ENCODE results near the gene SAFB. TPM values are rescaled to one million over a fixed set of nuclear protein-coding genes. Genes with fewer than 3 reads are reported as not detected.
"Not testable (repeated sequence)": the region's sequence is repeated elsewhere in the genome, so short reads cannot be mapped to it uniquely, and the experiment has no call there.

Gene SAFB
- polyA plus RNA-seq, 3 donors: 128 to 150 (median 134) TPM

DNA sequence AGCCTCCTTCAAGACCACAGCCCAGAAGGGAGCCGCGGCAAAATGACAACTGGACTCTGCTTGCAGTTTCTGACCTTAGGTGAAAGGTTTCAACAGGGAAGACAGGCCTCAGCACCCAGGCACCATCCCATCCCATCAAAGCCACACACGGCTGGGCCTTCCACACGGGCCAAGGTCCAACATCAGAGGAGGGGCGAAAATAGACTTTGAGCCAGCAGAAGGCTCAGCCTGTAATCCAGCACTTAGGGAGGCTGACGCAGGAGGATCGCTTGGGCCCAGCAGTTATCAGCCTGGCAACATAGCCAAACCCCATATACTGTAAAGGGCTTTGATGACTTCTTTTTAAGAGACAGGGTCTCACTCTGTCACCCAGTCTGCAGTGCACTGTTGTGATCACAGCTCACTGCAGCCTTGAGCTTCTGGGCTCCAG, 28.3 kb upstream of the SAFB start:
- DNase-seq (ENCODE audit: low read depth in 3 of 3, low spot score in 2 of 3): no peak

DNA sequence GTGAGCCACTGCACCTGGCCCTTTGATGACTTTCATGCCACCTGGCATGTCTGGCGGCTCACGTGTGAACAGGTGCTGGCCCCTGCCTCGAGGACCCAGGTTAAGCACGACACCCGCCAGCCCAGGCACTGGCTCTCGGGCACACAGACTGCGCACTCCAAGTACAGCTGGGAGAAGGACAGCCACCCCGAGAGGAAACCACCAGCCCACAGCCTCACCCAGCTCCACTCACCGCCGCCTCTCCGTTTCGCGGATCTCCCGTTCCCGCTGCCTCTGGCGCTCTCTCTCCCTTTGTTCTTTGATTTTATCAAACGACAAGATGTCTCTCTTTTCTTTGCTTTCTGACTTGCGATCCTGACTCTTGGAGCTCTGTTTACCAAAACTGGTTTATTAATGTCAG, 27.8 kb upstream of the SAFB start:
- DNase-seq (ENCODE audit: low read depth in 3 of 3, low spot score in 2 of 3): no peak

DNA sequence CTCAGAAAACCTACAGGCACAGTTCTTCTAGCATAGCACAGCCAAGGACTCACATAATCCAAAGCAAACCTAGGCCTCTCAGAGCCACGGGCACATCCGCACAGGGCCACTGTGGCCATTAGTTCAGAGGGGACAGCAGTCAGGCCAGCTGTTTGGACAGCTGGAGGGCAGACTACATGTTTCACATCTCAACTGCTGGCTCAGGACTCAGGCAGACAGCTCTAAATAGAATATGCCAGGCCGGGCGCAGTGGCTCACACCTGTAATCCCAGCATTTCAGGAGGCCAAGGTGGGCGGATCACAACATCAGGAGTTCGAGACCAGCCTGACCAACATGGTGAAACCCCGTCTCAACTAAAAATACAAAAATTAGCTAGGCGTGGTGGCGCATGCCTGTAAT, 27.1 kb upstream of the SAFB start:
- DNase-seq (ENCODE audit: low read depth in 3 of 3, low spot score in 2 of 3): no peak

DNA sequence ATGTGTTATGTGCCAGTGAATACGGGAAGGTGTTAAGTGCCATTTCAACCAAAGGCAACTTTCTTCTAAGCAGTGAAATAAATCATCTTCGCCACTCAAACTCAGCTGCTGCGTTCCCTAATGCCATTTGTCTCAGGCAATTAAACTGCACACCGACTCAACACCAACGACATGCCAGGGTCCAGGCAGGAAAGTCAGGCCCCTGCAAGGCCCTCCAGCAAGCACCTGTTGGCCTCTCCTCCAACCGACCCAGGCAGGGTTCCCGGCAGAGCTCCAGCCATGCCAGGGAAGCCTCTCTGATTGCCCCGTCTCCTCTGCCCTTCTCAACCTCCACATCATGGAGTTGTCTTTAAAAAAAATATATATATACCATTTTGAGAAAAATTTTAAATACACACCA, 22.1 kb upstream of the SAFB start:
- DNase-seq (ENCODE audit: low read depth in 3 of 3, low spot score in 2 of 3): no peak

DNA sequence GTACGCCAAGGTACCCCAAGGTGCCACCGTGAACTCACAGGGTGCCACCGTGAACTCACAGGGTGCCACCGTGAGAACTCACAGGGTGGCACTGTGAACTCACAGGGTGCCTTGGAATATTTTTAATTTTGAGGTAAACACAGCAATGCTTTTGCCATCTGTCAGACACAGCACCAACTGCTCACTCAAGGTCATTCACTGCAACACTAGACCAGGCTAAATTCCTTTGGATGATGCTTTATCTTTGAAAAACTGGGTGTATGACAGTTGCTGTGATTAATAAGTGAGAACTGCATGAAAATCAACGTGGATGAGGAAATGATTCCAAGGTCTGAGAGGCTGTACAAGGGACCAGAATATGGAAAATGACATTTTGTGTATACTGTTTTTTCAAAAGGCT, 19.3 kb upstream of the SAFB start:
- no peak for DNase-seq (ENCODE audit: low read depth in 3 of 3, low spot score in 2 of 3)

DNA sequence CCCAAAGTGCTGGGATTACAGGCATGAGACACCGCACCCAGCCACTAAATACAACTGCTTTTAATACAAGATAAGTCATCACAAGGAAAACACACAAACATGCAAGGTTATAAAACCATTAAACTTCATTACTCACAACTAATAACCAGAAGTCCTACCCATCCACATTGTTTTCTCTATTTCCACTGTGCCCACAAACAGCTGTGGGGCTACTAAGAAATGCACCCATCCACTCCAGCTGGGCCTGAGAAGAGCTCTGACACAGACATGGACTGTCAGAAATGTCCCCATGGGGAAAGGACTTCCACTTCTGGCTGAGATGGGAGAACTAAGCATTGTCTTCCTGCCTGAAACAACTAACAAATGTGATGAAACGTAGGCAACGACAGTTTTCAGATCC, 17.5 kb upstream of the SAFB start:
- no peak for DNase-seq (ENCODE audit: low read depth in 3 of 3, low spot score in 2 of 3)

DNA sequence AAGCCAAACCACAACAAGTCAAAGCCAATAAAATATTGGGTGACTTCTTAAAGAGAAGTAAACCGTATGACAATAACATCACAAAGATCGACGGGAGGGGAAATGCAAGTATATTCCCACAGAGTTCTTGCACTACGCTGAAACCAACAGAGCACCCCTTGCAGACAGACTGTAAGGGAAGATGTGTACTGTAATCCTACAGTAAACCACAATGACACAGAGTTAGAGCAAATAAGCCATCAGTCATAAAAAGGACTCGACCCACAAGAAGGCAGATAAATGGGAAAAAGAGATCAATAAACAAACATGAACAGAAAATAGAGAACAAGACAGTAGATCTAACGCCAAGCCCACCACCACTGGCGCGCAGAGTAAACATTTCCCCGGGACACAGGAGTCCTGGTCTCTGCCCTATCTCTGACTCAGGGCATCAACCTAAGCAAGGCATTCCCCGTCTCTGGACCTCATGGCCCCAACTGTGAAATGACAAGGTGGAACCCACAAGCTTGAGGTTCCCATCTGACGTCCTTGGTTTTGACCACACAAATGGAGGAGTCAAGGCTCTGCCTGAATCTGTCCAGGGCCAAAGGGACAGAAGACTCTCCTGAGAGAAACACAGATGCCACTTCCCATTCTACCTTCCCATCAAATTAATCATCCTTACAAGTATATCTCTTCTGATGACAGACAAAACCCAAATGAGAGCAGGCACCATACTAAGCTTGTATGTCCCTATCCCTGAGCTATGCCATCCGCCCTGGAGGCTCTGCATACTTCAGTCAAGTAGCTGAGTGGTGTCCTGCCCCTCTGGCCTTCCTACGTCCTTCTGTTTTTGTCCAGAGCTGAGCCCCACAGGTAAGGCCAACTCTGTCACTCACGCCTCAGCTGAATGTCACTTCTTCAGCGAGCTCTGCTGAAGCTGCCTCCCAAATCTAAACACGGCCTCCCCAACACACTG, 15.3 kb upstream of the SAFB start:
- DNase-seq (ENCODE audit: low read depth in 3 of 3, low spot score in 2 of 3): no peak

DNA sequence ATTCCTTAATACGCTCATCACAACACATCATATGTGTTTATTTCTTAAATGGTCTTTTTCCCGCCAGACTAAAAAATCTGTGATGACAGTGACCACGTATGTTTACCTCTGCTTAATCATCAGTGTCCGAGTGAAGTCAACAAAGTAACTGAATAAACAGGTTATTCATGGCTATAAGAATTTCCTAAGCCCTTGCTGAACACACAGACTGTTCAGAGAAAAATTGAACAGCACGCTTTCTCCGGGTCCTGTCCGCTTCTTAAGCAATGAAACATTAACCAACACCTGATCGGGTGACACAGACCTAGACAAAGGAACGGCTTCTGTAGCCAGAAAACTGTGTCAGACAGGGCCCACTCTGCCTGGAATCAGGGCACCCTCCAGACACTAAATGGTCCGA, 14.6 kb upstream of the SAFB start:
- no peak for DNase-seq (ENCODE audit: low read depth in 3 of 3, low spot score in 2 of 3)

DNA sequence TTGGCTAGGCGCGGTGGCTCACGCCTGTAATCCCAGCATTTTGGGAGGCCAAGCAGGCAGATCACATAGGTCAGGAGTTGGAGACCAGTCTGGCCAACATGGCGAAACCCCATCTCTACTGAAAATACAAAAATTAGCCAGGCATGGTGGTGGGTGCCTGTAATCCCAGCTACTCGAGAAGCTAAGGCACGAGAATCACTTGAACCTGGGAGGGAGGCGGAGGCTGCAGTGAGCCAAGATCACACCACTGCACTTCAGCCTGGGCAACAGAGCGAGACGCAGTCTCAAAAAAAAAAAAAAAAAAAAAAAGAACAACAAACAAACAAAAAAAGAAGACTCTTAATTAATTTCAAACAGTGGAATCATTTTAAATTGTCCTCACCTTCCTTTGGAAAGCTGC, 14.1 kb upstream of the SAFB start:
- not testable (repeated sequence) for DNase-seq (ENCODE audit: low read depth in 3 of 3, low spot score in 2 of 3)

DNA sequence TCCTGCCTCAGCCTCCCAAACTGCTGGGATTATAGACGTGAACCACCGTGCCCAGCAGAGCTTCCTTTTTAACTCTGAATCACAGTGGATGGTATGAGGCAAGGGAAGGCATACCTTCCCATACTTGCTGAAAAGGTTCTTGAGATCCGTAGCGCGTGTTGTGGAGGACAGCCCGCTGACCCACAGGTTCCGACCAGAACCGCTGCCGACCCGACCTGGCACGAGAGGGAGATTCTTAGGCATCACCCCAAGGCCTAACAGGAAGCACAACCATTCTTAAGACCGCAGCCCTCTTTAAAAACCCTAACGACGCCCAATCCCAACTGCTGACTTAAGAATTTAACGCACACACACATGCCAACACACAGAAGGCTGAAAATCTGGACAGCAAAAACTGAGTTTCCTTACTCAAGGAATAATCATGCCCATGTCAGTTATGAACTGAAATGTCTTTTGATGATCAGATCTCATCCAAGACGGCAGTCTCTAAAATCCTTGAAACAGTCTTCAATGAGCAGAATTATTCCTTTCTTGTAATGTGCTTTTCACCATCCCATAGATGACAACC, 12.9 kb upstream of the SAFB start:
- no peak for DNase-seq (ENCODE audit: low read depth in 3 of 3, low spot score in 2 of 3)

DNA sequence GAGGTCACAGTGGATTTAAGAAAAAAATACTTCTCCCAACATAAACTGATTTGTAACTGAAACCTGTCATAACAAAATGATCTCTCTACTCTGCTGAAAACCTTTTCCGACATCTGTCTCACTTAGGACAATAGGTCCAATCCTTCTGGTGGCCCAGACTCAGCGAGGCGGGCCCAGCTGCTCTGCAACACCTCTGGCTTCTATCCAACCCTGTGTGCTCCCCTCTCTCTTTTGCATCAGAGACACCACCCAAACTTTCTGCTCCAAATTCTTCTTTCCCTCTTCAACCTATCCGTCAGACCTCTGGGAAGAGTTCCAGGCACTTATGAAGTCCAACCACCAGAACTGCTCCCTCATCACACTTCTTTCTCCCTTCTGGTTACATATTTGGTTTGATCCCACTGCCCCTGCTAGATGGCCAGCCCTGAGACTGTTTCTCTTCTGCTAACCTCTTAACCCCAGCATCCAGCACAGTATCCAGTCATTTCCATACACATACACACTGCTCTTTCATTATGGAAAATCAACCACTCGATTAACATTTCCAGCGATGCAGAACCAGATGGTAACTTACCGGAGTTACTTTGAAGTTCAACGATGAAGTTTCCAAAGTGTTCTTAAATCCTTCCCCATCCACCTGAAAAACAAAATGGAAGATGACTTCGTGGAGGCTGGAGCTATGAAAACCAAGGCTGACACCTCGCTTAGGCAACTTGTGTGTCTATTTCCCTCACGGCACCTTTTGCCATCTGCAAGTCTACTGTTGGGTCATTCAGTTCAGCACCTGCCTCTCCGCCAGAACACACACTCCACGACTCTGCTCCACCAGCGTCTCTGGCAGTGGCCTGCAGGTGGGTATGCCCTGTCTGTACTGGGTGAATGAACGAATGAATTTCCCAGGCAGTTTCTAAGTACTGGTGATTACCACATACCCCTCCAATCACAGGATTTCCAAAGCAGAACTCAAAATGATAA, 9.7 kb upstream of the SAFB start:
- DNase-seq (ENCODE audit: low read depth in 3 of 3, low spot score in 2 of 3): no peak

DNA sequence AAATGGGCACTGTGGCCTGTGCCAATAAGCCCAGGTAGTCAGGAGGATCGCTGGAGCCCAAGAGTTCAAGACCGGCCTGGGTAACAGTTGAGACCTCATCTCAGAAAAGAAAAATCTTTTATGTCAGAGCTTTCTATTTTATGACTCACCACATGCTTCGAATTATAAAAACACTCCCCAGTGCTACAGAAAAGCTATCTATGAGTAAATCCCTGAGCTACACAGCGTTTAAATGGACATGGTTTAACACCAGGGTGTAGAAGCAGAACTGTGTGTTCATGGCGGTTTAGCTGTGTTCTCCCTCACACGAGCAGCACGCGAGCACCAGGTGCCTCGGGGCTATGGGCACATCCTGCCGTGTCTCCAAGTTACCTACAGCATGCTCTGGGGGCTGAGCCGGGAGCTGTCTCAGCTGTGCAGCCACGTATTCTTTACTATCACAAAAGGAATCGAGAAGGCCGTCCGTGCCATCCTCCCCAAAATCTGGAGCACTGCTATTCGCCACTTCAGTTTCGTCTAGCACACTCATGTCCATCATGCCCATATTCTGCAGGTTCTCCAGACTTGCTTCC, 7.0 kb upstream of the SAFB start:
- DNase-seq (ENCODE audit: low read depth in 3 of 3, low spot score in 2 of 3): no peak

DNA sequence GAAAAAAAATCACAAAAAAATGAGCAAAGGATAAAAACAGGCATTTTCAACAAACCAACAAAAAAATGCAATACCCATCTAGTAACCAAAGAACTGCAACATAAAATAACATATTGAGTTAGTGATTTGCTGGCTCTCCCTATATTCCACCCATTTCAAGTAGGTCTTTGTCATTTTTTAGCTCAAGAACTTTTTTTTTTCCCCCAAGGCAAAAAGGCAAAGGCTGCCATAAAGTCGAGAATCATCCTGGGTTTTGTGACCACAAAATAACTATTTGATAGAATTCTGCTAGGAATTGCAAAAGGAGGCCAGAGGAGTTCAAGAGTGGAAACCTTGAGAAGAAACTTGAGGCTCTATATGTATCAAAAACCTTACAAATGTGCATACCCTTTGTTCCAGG, 5.8 kb upstream of the SAFB start:
- DNase-seq (ENCODE audit: low read depth in 3 of 3, low spot score in 2 of 3): no peak

DNA sequence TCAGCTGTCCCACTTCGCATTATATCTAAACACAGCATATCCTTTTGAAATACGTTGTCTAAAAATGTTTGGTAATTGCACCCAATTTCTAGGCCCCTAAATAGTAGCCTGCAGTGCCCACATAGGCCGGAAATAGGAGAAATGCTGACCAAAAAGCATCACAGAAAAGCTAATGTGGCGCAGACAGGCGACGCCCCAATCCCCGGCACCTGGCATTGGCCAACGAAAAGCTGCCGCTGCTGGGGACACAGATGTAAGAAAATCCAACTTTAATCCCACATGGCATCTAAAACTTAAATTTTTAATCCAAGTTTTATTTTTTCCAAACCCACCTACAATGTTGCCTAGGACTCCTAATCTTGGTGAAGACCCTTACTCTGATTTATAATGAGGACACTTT, 4.3 kb upstream of the SAFB start:
- DNase-seq (ENCODE audit: low read depth in 3 of 3, low spot score in 2 of 3): no peak

DNA sequence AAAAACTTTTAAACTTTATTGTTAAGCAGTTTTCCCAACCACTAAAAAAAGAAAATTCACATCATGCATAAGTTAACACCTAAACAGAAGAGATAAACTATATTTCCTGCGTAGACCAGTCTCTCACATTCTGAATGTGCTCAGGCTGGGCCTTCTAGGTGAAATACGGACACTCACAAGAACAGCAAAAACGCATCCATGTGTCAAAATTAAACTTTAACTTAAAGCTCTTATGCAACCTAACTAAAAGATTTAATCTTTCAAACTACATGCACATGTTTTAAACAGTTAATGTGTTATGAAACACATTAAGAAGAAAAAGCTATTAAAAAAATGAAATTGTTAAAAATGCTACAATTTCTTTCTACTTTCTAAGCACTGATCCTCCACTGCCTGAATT, 2.9 kb upstream of the SAFB start:
- no peak for DNase-seq (ENCODE audit: low read depth in 3 of 3, low spot score in 2 of 3)

DNA sequence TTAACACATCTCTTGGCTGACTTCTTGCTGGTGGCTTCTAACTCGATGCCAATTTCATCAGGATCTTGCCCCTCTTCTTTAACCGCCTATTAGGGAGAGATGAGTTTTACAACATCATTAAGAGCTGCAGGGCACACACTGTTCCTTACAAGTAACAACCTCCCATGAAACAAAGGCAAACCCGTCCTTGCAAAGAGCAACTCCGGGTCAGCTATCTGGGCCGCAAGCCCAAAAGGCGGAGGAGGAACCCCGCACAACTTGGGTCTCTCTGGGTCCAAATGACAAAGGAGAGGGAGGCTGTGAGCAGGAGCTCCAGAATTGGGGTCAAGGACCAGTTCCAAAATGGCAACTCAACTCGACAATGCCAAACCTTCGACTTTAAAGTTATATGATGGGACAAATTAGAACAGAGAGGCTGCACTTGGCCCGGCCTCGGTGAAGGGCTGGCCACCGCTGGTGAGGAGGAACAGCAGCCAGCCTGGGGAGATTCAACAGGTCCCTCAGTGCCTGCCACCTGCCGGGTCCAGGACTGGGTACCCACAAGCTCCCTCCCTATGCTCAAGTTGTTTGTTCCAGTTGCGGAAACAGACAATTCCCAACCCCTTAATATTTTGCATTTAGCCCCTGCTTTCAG, 1.5 kb upstream of the SAFB start:
- DNase-seq (ENCODE audit: low read depth in 3 of 3, low spot score in 2 of 3): no peak

DNA sequence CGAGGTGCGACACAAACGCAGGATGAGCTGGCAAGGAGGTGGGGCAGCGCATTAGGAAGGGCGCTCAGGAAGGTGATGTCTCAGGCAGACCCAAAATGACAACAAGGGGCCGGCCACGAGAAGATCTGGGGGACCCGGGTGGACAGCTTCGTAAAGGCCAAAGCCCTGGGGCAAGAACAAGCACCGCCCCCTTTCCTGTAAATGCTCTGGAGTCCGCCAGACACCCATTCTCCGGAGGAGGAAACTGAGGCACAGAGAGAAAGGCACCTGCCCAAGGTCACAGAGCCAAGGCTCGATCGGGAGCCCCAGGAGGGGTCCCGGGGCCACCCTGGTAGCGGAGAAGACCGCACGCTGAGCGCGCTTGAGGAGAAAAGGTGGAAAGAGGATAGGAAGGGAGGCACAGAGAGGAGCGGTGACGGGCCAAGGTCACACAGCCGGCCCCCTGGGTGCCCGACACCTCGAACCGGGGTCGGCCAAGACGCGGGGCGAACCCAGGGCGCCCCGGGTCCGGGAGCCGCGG, 878 bp upstream of the SAFB start:
- DNase-seq (ENCODE audit: low read depth in 3 of 3, low spot score in 2 of 3): no peak

DNA sequence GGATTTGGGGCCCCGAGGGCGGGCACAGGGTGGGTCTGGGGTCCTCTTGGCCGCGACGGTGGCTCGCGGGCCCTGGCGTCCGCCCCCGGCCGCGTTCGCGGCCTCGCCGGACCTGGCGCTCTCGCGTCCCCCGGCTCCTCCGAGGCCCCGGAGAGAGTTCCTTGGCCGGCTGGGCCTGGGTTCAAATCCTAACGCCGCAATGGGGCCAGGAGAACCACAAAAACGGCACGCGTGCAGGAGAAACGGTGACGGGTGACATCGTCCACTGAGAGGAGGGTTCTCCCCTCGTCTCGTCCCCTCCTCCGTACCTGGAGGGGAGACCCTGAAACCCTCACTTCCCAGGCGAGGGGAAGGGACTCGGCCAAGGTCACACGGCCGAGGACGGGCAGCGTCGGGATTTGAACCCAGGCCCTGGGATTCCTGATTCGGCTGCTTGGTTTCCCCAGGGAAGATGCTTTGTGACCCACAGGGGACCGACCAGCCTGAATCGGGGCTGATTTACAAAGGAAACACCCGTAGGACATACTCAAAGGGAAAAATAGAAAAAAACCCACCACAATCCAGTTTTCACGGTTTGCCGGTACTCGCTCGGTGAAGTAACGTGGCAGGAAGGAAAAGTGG, 624 bp downstream of the SAFB start:
- no peak for DNase-seq (ENCODE audit: low read depth in 3 of 3, low spot score in 2 of 3)

DNA sequence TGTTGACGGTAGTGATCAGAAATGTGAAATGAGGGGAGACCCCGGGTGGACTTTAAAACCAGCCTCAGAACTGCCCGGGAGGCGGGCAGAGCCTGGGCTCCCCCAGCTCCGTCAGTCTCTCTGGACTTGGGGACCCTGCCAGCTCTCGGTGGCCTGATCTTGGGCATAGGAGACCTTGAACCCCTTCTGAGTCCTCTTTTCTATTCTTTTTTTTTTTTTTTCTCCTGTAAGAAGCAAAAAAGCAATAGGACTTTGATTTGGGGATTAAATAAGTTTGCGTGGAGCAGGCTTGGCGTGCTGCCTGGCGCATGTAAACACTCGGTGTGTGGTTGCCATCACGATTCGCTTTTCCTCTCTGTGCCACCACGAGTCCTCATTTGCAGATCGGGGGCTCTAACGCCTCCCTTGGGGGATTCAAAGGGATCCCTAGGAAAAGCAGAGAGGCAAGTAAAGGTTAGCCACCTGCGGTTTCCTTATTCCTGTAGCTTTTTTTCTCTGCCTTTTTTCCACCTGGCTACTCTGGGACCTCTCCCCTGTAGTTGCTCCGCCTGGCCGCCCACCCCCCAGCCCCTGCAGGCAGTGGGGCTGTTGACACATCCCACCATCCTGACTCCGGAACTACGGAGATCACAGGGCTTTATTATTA, 1.3 kb downstream of the SAFB start:
- DNase-seq (ENCODE audit: low read depth in 3 of 3, low spot score in 2 of 3): no peak
